GM19239 (cell line): ENCODE results near the gene NPPB.

Experiments
- DNase-seq: peaks from one replicate; pipeline ENCODE4 v3.0.0; 2011; ENCODE audit warnings: low spot score; ENCODE audit not compliant: insufficient read length
- FAIRE-seq: peaks from 2 replicates; lab custom pipeline; 2011; peaks lifted over from hg19 to GRCh38; lab: Jason Lieb, UNC

NPPB gene

GRCh38 chr1:11881749-11882441 is 23.1 kb upstream of the NPPB start:
- DNase-seq (no peak), FAIRE-seq (no peak)

GRCh38 chr1:11880911-11881748 is 22.4 kb upstream of the NPPB start:
- DNase-seq (no peak), FAIRE-seq (no peak)

- DNase-seq = no peak
- FAIRE-seq = no peak
Observed at GRCh38 chr1:11880181-11880575, 21.4 kb upstream of the NPPB start.

- DNase-seq = no peak
- no peak for FAIRE-seq
Observed at GRCh38 chr1:11879311-11880180, 20.8 kb upstream of the NPPB start.

GRCh38 chr1:11878891-11879190 is 20.1 kb upstream of the NPPB start:
- no peak for FAIRE-seq
- DNase-seq = no peak

- DNase-seq (no peak), FAIRE-seq (no peak)
Observed at GRCh38 chr1:11878081-11878890, 19.5 kb upstream of the NPPB start.

GRCh38 chr1:11877074-11877473 is 18.3 kb upstream of the NPPB start:
- no peak for DNase-seq
- FAIRE-seq = no peak

- FAIRE-seq (no peak), DNase-seq (no peak)
Observed at GRCh38 chr1:11875094-11875493, 16.3 kb upstream of the NPPB start.

GRCh38 chr1:11874624-11875023 is 15.9 kb upstream of the NPPB start:
- DNase-seq (no peak), FAIRE-seq (no peak)

- no peak for DNase-seq
- no peak for FAIRE-seq
Observed at GRCh38 chr1:11874258-11874562, 15.5 kb upstream of the NPPB start.

GRCh38 chr1:11873395-11874257 is 14.9 kb upstream of the NPPB start:
- DNase-seq = no peak
- FAIRE-seq = no peak

- DNase-seq = no peak
- FAIRE-seq = no peak
Observed at GRCh38 chr1:11872545-11872944, 13.8 kb upstream of the NPPB start.

- FAIRE-seq = no peak
- DNase-seq = no peak
Observed at GRCh38 chr1:11869650-11870207, 11.0 kb upstream of the NPPB start.

- no peak for FAIRE-seq
Observed at GRCh38 chr1:11869104-11869503, 10.4 kb upstream of the NPPB start.

GRCh38 chr1:11868331-11868980 is 9.7 kb upstream of the NPPB start:
- FAIRE-seq = no peak
- DNase-seq = no peak

More at GRCh38 chr1:11869104-11869503, 10.4 kb upstream of the NPPB start:
- no peak for DNase-seq

GRCh38 chr1:11862890-11863289 is 4.1 kb upstream of the NPPB start:
- FAIRE-seq = no peak
- DNase-seq = no peak

GRCh38 chr1:11860587-11860986 is 1.8 kb upstream of the NPPB start:
- no peak for DNase-seq
- no peak for FAIRE-seq

GRCh38 chr1:11860083-11860482 is 1.3 kb upstream of the NPPB start:
- DNase-seq (no peak), FAIRE-seq (no peak)
